Stimulated activated naive CD8-positive, alpha-beta T cell treated with anti-CD3 and anti-CD28 coated beads, Interleukin-15, amount 100 ng/mL, for 72 hours (primary cell): ENCODE measurements around the gene SUN5.
"Not testable (repeated sequence)": the region's sequence is repeated elsewhere in the genome, so short reads cannot be mapped to it uniquely, and the experiment has no call there.

Experiments
- ATAC-seq: fragments of 150-1000 bp; cut with Tn5 transposase; 2 replicates; pipeline ENCODE4 v1.10.0; 2021; ENCODE audit warnings: mild to moderate bottlenecking, moderate library complexity
- DNase-seq, 2 donors: peaks; one replicate each; pipeline ENCODE4 v3.0.0; 2021 to 2022
- H3K27ac Mint-ChIP-seq, 2 donors: one replicate each; pipeline ENCODE4 v1.8.0; 2022; ENCODE audit warnings: mild to moderate bottlenecking in 2 of 2, mixed read lengths in 2 of 2, moderate library complexity in 2 of 2
- H3K27me3 Mint-ChIP-seq: one replicate; pipeline ENCODE4 v1.8.0; 2022; ENCODE audit warnings: mixed read lengths
- H3K4me1 Mint-ChIP-seq: one replicate; pipeline ENCODE4 v1.8.0; 2022; ENCODE audit warnings: mild to moderate bottlenecking, mixed read lengths
- H3K4me3 Mint-ChIP-seq, 2 donors: one replicate each; pipeline ENCODE4 v1.8.0; 2022; ENCODE audit warnings: mild to moderate bottlenecking in 2 of 2, mixed read lengths in 2 of 2, moderate library complexity in 1 of 2
- H3K9me3 Mint-ChIP-seq, 2 donors: one replicate each; pipeline ENCODE4 v1.8.0; 2022; ENCODE audit warnings: mixed read lengths in 2 of 2

The SUN5 gene, protein sequence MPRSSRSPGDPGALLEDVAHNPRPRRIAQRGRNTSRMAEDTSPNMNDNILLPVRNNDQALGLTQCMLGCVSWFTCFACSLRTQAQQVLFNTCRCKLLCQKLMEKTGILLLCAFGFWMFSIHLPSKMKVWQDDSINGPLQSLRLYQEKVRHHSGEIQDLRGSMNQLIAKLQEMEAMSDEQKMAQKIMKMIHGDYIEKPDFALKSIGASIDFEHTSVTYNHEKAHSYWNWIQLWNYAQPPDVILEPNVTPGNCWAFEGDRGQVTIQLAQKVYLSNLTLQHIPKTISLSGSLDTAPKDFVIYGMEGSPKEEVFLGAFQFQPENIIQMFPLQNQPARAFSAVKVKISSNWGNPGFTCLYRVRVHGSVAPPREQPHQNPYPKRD

DNA sequence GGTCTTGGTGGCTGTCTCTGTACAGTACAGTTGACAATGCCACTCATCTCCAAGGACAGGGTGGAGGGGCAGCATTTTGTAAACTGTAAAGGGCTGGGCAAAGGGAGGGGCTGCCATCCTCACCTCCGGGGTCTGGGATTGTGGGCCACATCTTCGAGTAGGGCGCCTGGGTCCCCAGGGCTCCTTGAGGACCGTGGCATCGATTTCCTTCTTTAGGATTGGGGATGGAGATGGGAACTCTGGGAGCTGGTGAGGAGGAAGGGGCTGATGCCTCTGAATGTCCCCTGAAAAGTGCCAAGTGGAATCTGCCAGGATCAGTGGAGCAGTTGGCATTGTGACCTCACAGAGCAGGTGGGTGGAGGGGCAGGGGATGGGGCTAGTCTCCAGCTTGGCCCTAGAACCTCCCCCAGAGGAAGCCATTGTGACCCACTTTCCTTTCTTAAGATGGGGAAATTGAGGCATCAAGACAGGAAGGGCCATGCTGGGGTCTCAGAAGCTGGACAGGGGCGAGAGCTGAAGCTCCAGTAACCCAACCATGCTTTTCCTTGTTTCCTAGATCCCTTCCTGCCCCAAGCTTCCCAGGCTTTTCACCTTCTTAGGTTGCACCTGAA, at the start of gene SUN5:
SUN5 (minus strand) TSS at position 293 of the 611 bp plus-strand sequence; CDS start at position 200, 93 bp downstream.
- DNase-seq (no peak), ATAC-seq (no peak)
- Mint-ChIP-seq H3K9me3 (peaks cover 5 to 7% of the 10 kb centered on the region in 2 donors), H3K4me1 (peaks cover 16% of the 10 kb centered on the region), H3K27me3 (no peaks in the 10 kb centered on the region), H3K27ac (peak within 1 kb of the TSS in 1 of 2 donors; percentile 23), H3K4me3 (no peak within 1 kb of the TSS)

DNA sequence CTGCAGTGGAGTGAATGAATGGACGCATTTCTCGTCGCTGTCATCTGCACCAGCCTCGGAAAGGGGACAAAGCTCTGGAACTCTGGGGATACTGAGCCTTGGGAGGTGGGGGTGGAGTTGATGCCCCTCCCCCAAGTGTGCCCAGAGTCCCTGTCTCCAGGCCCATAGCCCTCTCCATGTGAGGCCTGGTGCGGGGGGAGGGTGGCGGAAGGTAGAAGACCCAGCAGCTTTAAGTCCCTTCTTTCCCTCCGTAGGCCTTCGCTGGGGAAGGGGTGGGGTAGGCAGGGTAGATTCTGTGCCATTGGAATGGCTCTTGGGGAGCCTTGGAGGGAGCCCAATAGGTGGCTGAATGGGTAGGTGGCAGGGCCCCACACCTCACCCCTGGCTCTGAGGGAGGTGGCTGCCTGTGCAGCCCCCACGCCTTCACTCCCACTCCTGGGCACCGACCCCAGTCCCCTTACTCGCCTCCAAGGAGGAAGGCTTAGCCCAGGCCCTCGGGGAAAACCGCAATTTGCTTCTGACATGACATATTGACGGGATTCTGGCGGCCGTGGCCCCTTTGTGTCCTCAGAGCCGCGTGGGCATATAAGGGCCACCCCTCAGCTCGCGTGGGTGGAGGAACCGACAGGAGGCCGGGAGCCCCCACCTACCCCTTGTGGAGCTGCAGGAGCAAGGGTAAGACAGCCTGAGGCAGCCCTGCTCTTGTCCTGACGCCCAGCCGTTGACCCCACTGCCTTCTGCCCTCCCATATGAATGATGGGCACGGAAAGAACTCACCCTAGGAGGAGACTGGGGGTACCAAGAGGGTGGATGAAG, 49.3 kb upstream of the SUN5 start, which contains the start of gene BPIFB3:
BPIFB3 (plus strand) TSS at position 613 of the 816 bp plus-strand sequence. CDS start 1,533 bp downstream, outside the sequence.
- H3K27ac Mint-ChIP-seq, result peak within 1 kb of the TSS in 1 of 2 donors; percentile 72
- ATAC-seq, result no peak
- no peaks in the 10 kb centered on the region for H3K4me1 Mint-ChIP-seq
- H3K9me3 Mint-ChIP-seq, result no peaks in the 10 kb centered on the region
- H3K4me3 Mint-ChIP-seq, result no peak within 1 kb of the TSS
- no peak for DNase-seq
- H3K27me3 Mint-ChIP-seq, result no peaks in the 10 kb centered on the region

DNA sequence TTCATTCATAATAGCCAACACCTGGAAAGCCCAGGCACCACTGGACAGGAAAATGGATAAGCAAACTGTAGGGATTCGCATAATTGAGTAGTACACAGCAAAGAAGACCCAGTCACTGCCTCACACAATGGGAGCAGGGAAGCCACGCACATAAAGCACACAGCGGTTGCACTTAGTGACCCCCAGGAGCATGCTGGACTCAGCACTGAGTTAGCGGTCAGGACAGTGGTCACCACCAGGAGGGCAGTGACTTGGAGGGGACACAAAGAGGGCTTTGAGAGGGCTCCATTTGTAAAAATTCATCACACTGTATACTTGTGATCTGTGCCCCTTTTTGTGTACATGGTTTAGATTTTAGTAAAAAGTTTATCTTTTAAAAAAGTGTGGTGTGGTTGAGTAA, 47.1 kb upstream of the SUN5 start:
- H3K4me1 Mint-ChIP-seq, result no peaks in the 10 kb centered on the region
- DNase-seq, result no peak
- no peak overlapping the region for H3K27ac Mint-ChIP-seq
- H3K4me3 Mint-ChIP-seq, result no peak overlapping the region
- H3K9me3 Mint-ChIP-seq, result no peaks in the 10 kb centered on the region
- H3K27me3 Mint-ChIP-seq, result no peaks in the 10 kb centered on the region
- ATAC-seq, result no peak

DNA sequence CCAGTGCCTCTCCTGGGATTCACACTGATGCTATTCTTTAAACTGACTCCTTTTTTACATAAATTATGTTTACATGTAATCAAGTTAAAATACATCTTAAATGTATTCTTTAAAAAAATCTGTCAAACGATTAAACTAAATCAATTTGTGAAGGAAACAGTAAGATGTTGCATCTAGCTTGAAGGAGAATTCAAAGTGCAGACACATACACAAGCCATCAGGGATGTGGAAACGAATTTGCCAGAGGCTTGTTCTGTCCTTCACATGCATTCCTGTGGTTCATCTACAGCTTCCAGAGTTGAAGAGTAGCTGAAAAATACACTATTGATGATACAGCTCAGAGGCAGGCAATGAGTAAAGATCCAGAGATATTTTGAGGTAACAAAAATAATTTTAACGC, 42.2 kb upstream of the SUN5 start:
- H3K9me3 Mint-ChIP-seq, result peaks cover 9 to 16% of the 10 kb centered on the region in 2 donors
- no peak overlapping the region for H3K27ac Mint-ChIP-seq
- ATAC-seq (no peak), DNase-seq (no peak)
- H3K4me3 Mint-ChIP-seq, result no peak overlapping the region
- no peaks in the 10 kb centered on the region for H3K27me3 Mint-ChIP-seq
- H3K4me1 Mint-ChIP-seq, result no peaks in the 10 kb centered on the region

DNA sequence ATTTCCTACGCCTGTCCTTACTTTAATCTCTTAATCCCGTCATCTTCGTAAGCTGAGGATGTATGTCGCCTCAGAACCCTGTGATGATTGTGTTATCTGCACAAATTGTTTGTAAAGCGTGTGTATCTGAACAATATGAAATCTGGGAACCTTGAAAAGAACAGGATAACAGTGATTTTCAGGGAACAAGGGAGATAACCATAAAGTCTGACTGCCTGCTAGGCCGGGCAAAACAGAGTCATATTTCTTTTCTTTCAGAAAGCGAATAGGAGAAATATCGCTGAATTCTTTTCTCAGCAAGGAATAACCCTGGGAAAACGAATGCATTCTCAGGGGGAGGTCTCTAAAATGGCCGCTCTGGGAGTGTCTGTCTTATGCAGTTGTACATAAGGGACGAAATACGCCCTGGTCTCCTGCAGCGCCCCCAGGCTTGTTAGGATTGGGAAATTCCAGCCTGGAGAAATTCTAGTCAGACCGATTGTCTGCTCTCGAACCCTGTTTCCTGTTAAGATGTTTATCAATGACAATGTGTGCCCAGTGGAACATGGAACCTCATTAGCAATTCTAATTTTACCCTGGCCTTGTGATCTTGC, 41.0 kb upstream of the SUN5 start:
- H3K27ac Mint-ChIP-seq, ATAC-seq, H3K4me1 Mint-ChIP-seq, H3K4me3 Mint-ChIP-seq, DNase-seq, H3K27me3 Mint-ChIP-seq: not testable (repeated sequence)
- peaks cover 9 to 16% of the 10 kb centered on the region in 2 donors for H3K9me3 Mint-ChIP-seq

DNA sequence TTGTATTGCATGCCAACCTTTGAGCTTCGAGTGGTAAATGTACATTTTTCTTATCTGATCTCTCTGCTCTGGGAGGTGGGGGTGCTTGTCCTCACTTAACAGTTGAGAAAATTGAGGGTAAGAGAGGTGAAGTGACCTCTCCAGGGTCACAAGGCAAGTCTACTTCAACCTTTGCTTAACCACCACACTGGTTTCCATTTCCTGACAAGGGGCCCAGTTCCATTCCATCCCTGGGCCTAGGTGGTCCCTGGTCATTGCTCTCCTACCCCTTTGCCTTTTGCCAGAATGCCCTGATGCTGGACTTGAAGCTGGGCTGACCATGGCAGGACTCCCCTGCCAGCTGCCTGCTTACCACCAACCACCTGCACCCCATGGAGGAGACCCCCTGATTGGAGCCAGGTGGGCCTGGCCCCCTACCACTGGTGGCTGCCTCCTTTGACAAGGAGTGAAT, 39.5 kb upstream of the SUN5 start:
- no peak for ATAC-seq
- Mint-ChIP-seq H3K4me1 (no peaks in the 10 kb centered on the region), H3K27me3 (no peaks in the 10 kb centered on the region), H3K4me3 (no peak overlapping the region), H3K9me3 (peaks cover 9 to 18% of the 10 kb centered on the region in 2 donors), H3K27ac (no peak overlapping the region)
- DNase-seq, result no peak

DNA sequence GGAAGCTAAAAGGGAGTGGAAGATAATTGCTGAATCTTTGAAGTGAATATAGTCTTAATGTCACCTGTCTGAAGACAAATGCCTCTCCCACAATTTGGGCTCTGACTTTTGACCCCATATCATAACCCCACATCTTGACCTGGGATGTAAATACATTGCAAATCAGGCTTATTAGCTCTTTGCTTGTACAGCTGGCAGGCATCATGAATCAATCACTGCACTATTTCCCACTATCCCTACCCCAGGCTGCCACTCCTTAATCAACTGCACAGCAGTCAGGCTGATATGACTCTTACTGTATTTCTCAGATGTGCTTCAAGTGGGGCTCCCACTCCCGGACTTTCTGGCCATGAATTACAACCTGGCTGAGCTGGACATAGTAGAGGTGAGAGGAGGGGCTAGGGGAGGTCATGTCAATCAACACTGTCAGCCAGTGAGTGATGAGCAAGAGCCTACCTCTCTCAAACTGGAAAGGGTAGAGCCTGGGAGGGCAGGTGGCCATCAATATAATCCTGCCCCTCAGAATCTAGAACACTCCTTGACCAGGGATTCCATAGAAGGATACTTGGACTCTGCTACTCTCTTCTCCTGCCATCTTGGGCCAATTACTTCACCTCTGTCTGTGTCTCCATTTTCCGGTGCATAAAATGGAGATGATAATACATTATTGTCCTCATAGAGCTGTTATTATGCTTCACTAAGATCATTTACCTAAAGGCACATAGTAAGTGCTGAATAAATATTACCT, 38.9 kb upstream of the SUN5 start:
- no peak overlapping the region for H3K27ac Mint-ChIP-seq
- H3K4me3 Mint-ChIP-seq, result no peak overlapping the region
- ATAC-seq, result no peak
- no peak for DNase-seq
- H3K4me1 Mint-ChIP-seq, result no peaks in the 10 kb centered on the region
- no peaks in the 10 kb centered on the region for H3K27me3 Mint-ChIP-seq
- peaks cover 12 to 24% of the 10 kb centered on the region in 2 donors for H3K9me3 Mint-ChIP-seq

DNA sequence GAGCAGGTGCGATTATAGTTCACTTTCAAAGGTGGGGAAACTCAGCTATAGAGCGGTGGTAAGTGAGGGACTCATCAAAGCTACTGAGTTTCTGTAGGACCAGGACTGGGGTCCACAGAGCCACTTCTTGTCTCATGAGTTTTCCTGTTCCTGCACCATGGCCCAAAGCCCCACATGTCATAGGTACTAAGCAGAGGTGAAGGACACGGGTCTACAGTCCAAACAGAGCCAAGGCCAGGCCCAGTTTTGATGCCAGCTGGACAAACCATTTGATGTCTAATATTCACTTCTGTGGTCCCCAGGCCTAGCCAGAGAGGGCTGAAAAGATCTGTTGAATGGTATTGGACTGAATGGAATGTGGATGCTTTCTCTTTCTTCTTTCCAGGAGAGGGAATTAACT, 38.2 kb upstream of the SUN5 start:
- peaks cover 16 to 30% of the 10 kb centered on the region in 2 donors for H3K9me3 Mint-ChIP-seq
- DNase-seq, result no peak
- ATAC-seq, result no peak
- no peak overlapping the region for H3K4me3 Mint-ChIP-seq
- no peaks in the 10 kb centered on the region for H3K4me1 Mint-ChIP-seq
- H3K27ac Mint-ChIP-seq, result no peak overlapping the region
- no peaks in the 10 kb centered on the region for H3K27me3 Mint-ChIP-seq

DNA sequence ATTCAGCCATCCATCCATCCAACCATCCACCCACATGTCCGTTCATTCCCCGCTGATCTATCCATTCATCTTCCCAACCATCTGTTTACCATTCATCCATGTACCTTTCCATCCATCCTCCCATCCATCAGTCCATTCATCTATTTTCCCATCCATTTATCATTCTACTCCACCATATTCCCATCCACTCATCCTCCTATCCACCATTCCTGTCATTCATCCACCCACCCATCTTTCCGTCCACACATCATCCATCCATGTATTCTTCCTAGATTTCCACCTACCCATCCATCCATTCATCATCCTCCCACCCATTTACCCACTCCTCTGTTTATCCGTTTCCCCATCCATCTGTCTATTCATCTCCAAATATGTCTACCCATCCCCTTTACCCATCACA, 34.0 kb upstream of the SUN5 start:
- Mint-ChIP-seq H3K9me3 (peaks cover 9 to 15% of the 10 kb centered on the region in 2 donors), H3K4me3 (no peak overlapping the region), H3K4me1 (no peaks in the 10 kb centered on the region), H3K27me3 (no peaks in the 10 kb centered on the region), H3K27ac (no peak overlapping the region)
- no peak for ATAC-seq
- DNase-seq, result no peak

DNA sequence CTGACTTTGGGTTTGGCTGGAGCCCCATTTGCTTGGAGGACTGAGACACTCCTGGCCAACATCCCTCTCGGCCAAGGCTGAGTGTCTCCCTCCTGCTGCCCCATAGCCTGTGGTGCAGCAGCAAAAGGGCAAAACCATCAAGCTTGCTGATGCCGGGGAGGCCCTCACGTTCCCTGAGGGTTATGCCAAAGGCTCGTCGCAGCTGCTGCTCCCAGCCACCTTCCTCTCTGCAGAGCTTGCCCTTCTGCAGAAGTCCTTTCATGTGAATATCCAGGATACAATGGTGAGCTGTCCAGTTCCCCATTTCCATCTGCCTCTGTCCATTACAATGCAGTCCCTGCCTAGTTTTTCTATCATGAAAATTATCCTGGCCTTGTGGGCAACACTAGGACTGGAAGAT, 33.2 kb upstream of the SUN5 start:
- Mint-ChIP-seq H3K4me1 (no peaks in the 10 kb centered on the region), H3K9me3 (peaks cover 15 to 23% of the 10 kb centered on the region in 2 donors), H3K27ac (no peak overlapping the region), H3K27me3 (no peaks in the 10 kb centered on the region), H3K4me3 (no peak overlapping the region)
- DNase-seq, result no peak
- ATAC-seq, result no peak

DNA sequence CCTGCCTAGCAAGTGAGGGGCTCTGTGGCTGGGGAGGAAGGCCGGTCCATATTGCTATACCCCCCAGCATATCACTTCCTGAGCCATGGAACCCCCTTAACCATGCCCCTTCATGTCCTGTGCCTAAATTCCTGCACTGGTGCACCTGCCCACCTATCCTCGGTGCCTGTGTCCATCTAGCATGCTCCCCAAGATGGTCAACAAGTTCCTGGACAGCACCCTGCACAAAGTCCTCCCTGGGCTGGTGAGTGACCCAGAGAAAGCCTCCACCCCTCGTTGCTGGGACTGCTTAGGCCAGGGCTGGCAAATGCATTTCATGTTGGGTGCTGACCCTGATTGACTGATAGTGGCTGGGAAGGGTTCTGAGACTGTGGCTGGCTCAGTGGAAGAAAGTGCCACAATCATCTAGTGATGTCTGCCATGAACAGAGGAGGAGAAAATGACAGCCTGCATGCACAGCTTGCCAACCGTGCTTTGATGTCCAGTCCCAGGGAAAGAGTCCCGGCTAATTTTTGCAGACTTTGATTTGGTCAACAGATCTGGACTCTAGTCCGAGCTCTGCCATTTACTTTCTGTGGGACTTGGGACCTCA, 30.8 kb upstream of the SUN5 start:
- Mint-ChIP-seq H3K27me3 (no peaks in the 10 kb centered on the region), H3K4me3 (no peak overlapping the region), H3K27ac (no peak overlapping the region), H3K4me1 (no peaks in the 10 kb centered on the region), H3K9me3 (peaks cover 15 to 25% of the 10 kb centered on the region in 2 donors)
- no peak for DNase-seq
- ATAC-seq, result no peak

DNA sequence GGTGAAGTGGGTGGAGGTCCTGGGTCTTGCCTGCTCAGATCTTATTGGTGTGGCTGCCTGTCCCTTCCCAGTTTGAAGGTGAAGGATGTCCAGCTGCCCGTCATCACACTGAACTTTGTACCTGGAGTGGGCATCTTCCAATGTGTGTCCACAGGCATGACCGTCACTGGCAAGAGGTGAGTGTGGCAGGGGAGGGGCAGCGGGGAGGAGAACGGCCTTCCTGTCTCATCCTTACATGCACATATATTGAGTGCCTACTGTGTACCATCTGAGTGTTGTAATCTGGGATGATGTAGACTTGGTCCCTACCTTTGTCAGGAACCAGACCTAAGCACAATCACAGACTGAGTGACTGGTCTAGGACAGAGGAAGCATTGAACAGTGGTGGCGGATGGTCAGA, 29.9 kb upstream of the SUN5 start:
- Mint-ChIP-seq H3K4me3 (no peak overlapping the region), H3K4me1 (no peaks in the 10 kb centered on the region), H3K27ac (no peak overlapping the region), H3K9me3 (peaks cover 15 to 25% of the 10 kb centered on the region in 2 donors), H3K27me3 (no peaks in the 10 kb centered on the region)
- ATAC-seq (no peak), DNase-seq (no peak)

DNA sequence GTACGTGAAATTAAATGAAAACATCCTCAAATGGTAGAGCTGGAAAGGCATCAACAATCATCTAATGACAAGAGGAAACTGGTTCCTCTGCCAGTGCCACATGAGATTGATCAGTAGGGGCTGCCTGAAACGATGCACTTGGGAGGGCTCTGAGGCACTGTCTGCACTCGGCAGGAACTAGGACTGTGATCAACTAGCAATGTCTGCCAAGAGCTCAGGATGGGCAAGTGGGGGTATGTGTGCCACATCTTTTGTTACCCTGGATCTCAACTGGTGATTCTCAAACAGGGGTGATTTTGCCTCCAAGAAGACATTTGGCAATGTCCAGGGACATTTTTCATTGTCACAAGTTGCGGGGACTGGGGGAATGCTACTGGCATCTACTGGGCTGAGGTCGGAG, 29.1 kb upstream of the SUN5 start:
- DNase-seq, result no peak
- Mint-ChIP-seq H3K9me3 (peaks cover 15 to 20% of the 10 kb centered on the region in 2 donors), H3K4me1 (no peaks in the 10 kb centered on the region), H3K27me3 (no peaks in the 10 kb centered on the region), H3K4me3 (no peak overlapping the region), H3K27ac (no peak overlapping the region)
- no peak for ATAC-seq

DNA sequence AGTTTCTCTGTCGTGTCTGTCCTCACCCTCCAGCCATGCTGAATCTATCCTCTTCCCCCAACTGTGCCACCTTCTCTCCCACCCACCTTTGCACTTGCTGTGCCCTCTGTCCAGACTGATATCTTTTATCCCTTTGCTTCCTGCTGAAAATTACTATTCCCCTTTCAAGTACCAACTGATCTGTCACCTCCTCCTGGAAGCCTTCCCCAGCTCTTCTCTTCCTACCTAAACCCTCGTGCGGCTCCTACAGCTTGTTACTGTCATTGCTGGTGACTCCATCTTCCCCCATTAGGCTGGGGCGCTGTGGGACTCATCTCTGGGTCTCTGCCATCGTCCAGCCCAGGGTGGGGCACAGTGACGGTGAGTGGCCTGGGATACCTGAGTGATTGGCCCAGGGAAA, 28.3 kb upstream of the SUN5 start:
- Mint-ChIP-seq H3K27ac (no peak overlapping the region), H3K4me1 (no peaks in the 10 kb centered on the region), H3K4me3 (no peak overlapping the region), H3K9me3 (peaks cover 8 to 12% of the 10 kb centered on the region in 2 donors), H3K27me3 (no peaks in the 10 kb centered on the region)
- ATAC-seq (no peak), DNase-seq (no peak)
